ENCODE data around the gene HPS5.

GRCh38 chr11:18361154-18361553, 39.2 kb upstream of the HPS5 start:
- TF ChIP-seq CTCF (IDR thresholded peaks at IDR 0.05) (no peak), POLR2A (IDR thresholded peaks at IDR 0.05) (no peak), POLR2AphosphoS5 (IDR thresholded peaks at IDR 0.05) (no peak)

Measured in upper lobe of left lung (tissue), 4 donors.